Stimulated activated CD4-positive, alpha-beta T cell treated with anti-CD3 and anti-CD28 coated beads, Interleukin-12 subunit alpha, Interleukin-12 subunit beta, amount 100 ng/mL, for 24 hours (primary cell): ENCODE measurements around the gene GORAB.

Experiments
- DNase-seq, 2 experiments: peaks; one replicate each; pipeline ENCODE4 v3.0.0-alpha.2; 2020; ENCODE audit warnings: low read depth in 2 of 2

Gene GORAB

GRCh38 chr1:170531758-170532657, at the start of gene GORAB:
TSS of gene GORAB (plus strand) at chr1:170532166. CDS start at chr1:170532224, 58 bp downstream.
- peak; percentile 78 for DNase-seq

DNA sequence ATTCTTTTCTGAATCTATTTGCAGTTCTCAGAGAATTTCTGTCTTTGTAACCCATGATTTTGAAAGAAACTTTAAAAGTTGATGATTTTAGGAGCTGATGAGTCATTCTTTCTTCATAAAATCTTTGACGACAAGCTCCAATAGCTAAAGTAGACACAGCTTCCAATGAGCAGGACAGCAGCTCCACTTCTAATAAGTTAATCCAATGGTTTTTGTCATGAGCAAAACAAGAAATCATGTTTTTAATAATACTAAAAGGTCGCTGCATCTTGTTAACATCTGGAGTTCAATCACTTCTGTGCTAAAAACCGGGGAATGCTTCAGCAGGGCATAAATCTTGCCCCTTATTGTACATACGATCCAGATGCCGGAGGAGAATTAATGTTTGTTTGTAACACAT, 48.9 kb upstream of the GORAB start:
- DNase-seq, result no peak

DNA sequence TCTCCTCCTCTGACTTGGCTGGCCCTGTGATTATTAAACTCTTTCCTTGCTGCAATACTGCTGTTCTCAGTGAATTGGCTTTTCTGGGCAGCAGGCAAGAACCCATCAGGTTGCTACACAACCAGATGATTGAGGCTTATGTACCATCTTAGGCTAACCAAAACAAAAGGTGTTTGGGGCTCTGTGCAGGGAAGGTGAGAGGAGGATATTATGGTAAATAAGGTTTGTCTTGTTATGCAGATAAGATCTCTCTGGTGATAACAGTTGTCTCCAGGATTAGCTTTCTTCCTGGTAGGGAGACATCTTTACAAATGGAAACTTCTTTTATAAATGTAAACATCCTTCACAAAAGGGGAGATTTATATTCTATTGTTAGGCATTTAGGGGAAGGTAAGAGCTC, 44.5 kb upstream of the GORAB start:
- DNase-seq, result no peak

DNA sequence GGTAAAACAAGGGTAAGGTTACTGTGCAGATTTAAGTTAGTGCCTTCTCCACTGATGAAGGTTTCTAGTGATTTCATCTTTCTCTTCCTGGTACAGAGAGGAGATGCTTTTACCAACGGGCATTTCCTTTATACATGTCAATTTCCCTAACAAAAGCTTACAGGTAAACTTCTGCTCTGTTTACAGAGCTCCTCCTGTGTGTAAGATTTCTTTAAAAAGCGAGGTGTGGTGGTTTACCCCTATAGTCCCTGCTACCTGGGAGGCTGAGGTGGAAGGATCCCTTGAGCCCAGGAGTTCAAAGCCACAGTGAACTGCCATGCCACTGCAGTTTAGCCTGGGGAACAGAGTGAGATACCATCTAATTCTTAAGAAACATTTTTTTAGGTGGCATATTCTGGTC, 40.7 kb upstream of the GORAB start:
- DNase-seq, result no peak

DNA sequence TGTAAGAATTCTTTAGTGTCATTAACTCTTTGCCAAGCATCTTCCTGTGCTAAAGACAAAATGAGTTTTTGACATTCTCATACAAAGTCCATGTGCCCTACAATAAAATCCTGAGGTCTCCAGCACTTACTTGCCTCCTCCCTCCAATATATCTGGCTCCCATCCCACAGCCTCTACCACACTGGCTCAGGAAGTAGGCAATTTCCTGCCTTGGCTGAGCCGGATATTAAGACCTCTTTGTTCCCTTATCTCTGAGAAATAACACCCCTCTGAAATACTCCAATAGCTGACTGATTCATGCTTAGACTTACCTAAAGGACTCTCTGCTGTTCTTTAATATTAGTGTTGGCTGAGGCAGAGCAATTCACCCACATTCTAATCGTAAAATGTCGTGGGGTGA, 37.6 kb upstream of the GORAB start:
- DNase-seq, result no peak

GRCh38 chr1:170495006-170495405, 37.0 kb upstream of the GORAB start:
- DNase-seq, result no peak

GRCh38 chr1:170498876-170499275, 33.1 kb upstream of the GORAB start:
- DNase-seq, result no peak

DNA sequence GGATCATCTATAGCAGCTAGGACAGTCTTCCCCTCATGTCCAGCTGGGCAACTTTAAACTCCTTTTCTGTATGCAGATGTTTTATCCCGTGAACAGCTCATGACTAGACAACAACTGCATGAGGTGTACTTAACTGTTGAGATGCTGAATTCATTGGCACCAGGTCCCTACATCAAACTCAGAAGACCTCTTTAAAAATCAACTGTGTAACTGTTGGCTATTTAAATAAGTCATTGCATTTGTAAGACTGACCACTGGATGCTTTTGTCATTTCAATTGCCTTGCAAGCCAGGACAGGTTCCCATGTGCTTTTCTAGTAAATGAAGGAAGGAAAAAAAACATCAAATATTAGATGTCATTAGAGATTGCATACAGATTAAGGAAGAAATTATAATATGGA, 28.3 kb upstream of the GORAB start:
- no peak for DNase-seq

DNA sequence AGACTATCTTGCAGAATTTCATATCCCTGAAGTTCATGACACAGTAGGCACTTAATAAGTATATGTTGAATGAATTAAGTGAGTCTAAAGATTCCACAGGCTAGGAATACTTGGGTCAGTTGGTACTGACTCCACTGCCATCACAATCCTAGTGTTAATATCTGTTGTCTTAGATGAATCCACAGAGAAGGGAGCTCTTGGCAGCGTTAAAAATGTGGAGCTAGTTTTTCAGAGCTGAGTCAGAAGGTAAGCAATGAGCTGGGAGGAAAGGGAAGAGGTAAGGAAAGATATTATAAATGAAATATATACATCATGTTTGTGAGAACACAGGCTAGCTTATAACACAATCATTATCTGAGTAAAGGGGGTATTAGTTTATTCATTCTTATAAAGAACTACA, 21.8 kb upstream of the GORAB start:
- DNase-seq, result no peak

DNA sequence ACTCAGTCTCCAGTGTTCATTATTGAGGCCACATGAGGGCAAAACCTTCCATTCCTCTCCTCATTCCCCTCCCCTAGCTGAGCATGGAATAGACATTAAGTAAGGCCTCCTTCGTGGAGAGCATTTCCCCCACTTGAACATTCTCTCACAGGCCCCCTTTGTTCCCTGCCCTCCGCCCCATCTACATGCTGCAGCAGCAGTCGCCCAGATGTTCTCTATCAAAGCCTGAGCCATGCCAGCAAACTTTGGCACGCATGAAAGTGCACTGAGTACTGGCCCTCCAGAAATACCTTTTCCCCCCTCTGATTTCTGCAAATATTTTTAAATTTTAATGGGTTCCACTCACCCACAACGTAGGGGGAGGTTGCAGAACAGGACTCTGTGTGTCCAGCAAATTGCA, 20.9 kb upstream of the GORAB start:
- no peak for DNase-seq

- DNase-seq, result no peak
Measured at GRCh38 chr1:170513138-170513537, 18.8 kb upstream of the GORAB start.

- DNase-seq, result no peak
Measured at GRCh38 chr1:170518185-170518834, 13.7 kb upstream of the GORAB start.

DNA sequence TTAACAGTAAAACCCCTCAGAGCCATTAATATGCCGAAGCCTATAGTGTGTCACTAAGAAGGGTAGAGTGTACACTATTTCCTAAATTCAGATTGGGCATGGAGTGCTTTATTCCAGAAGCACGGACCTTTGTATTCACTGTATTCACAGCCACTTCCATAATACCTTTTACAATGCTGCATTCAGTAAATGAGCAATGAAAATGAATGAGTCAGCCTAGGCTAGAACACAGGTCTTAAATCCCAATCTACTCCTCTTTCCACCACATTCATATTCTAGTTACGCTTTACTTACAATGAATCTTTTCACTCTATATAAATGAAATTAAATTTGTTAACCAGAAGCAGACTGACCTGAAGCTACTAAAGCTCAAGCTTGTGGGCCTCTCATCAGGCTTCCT, 13.0 kb upstream of the GORAB start:
- DNase-seq, result no peak

DNA sequence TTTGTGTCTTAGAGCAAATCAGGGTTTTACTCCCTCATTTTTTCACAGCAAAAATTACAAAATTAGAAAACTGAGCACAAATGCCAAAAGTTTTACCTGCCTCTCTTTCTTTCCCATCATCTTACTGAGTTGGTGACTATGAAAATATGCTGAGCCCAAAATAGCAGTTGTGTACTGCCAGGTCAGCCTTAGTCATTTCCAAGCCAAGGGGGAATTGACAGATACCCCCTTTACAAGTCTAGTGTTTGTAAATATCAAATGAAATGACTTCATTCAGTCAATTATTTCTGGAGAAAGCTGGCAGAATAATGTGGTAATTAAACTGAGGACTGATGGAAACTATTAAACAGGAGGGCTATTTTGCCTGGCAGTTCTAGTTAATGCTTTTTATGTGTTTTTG, 11.4 kb upstream of the GORAB start:
- no peak for DNase-seq

DNA sequence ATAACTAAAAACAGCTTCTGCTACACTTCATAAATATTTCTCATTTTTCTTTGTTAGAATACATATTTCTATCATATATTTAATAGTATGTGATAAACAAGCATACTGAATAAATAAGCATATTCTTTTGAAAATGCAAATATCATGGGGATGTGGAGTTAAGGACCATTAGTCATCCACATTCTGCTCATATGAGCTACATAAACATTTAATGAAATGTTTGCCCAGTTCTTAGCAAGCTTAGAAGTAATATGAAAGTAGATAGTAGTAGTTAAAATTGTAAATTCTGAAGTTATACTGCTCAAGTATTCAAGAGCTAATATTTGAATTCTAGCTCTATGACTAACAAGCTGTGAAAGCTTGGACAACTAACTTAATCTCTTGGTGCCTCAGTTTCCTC, 10.1 kb upstream of the GORAB start:
- DNase-seq, result no peak

DNA sequence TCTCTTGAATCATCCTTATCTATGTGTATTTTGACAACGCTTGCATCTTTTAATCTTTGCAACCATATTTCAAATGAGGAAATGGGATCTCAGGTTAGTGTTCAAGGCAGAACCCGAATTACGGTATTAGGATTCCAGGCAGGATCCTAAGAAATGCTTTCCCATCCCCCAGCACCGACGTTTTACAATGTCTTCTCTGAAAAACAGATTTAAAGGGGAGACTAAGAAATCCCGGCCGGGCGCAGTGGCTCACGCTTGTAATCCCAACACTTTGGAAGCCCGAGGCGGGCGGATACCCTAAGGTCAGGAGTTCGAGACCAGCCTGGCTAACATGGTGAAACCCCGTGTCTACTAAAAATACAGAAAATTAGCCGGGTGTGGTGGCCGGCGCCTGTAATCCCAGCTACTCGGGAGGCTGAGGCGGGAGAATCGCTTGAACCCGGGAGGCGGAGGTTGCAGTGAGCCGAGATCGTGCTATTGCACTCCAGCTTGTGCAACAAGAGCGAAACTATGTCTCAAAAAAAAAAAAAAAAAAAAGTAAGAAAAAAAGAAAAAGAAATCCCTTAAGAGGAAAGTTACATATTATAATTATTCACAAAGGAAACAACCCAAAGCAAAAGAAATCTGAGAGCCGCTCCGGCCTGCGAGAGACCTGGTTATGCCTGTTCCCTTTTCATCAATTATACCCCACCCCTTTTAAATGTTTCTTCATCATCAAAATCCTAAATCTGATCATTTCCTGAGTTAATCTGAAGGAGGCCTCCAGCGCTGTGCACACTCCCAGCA, 801 bp upstream of the GORAB start:
- DNase-seq, result no peak

DNA sequence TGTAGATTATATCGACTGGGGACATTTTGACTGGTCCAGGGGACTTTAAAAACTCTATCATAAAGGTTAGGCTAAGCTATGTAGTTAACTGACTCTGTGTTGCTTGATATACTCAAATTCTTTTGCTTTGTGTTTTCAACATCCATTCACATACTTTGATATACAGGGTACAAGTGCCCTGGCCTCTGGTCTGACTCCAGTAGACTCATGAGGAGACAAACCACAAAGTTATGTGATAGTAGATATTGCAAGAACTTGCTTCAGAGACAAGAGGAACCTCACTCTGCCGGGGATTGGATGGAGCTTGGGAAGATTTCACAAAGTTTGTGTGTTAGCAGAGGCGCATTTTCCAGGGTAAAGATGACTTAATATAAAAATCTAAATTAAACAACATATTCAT, 1.3 kb downstream of the GORAB start:
- no peak for DNase-seq

- DNase-seq, result no peak
Measured at GRCh38 chr1:170534626-170535147, 2.7 kb downstream of the GORAB start.

- no peak for DNase-seq
Measured at GRCh38 chr1:170535418-170535817, 3.5 kb downstream of the GORAB start.

- no peak for DNase-seq
Measured at GRCh38 chr1:170536924-170537551, 5.1 kb downstream of the GORAB start.

DNA sequence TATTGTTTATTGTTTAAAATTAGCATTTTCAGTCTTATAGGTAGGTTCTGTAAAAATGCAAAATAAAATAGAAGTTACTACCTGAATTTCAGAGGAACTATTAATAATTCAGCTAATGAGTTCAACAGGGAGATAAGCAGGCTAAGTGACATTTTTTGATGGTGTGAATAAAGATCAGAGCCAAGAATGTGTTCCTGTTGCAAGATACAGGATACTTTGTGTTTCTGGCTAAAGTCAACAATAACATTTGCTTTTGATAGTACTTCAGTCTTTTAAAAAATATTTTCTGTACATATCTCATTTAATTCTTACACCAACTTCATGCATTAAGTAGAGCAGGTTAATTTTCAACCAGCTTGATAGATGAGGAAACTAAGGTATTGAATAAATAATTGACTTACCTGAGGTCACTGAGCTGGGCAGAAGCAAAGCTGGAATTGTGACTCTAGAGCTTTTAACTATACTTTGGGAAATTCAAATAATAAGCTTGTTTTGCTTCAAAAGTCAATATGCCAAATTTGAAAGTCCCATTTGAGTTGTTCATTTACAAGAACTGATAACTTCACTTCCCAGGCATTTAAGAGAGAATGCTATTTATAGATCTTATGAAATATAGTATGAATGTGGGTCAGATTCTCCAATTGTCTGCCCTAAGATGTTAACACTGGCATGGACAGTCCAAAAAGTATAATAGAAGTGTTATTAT, 6.0 kb downstream of the GORAB start:
- DNase-seq, result no peak
